ENCODE measurements around the gene RNF31. TPM values are rescaled to one million over a fixed set of nuclear protein-coding genes. Genes with fewer than 3 reads are reported as not detected.

The RNF31 gene
- polyA plus RNA-seq, 1 of the 3 experiments (the other 2 are of a cell fraction), result 19.2 TPM

DNA sequence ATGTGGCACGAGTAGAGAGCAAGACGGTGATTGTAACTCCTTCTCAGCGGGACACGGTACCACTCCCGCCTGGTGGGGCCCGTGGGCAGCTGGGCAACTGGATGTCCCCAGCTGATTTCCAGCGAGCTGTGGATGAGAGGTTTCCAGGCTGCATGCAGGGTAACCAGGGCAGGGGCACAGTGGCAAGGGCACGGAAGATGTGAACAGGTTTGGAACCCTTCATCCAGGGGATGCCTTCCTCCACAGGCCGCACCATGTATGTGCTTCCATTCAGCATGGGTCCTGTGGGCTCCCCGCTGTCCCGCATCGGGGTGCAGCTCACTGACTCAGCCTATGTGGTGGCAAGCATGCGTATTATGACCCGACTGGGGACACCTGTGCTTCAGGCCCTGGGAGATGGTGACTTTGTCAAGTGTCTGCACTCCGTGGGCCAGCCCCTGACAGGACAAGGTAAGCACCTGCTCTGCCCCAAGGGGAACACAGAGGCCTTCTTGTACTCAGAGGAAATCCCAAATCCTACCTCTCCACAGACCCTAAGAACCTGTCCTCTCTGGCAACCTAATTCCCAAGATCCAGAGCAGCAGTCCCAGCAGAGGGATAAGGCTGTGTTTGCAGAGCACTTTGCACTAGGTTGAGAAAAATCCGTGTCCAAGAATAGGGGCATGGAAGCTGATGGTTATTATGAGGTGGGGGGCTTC is 48.9 kb upstream of the RNF31 start (continued):
- TF ChIP-seq, protein P1, sequence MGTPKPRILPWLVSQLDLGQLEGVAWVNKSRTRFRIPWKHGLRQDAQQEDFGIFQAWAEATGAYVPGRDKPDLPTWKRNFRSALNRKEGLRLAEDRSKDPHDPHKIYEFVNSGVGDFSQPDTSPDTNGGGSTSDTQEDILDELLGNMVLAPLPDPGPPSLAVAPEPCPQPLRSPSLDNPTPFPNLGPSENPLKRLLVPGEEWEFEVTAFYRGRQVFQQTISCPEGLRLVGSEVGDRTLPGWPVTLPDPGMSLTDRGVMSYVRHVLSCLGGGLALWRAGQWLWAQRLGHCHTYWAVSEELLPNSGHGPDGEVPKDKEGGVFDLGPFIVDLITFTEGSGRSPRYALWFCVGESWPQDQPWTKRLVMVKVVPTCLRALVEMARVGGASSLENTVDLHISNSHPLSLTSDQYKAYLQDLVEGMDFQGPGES (IDR thresholded peaks at IDR 0.05; ENCODE audit: low read depth, low read length), result no peak
- no peak for TF ChIP-seq GATA2 (CRISPR knock-in tag; IDR thresholded peaks at IDR 0.05)
- TF ChIP-seq TAF1 (IDR thresholded peaks at IDR 0.05; ENCODE audit: borderline replicate concordance, low read depth, low read length), result no peak
- no peak for TF ChIP-seq SMC3 (IDR thresholded peaks at IDR 0.05; ENCODE audit: low read depth, low read length)
- no peak for TF ChIP-seq SIN3A (IDR thresholded peaks at IDR 0.05; ENCODE audit: borderline replicate concordance, low read depth, low read length)
- TF ChIP-seq, protein P2, sequence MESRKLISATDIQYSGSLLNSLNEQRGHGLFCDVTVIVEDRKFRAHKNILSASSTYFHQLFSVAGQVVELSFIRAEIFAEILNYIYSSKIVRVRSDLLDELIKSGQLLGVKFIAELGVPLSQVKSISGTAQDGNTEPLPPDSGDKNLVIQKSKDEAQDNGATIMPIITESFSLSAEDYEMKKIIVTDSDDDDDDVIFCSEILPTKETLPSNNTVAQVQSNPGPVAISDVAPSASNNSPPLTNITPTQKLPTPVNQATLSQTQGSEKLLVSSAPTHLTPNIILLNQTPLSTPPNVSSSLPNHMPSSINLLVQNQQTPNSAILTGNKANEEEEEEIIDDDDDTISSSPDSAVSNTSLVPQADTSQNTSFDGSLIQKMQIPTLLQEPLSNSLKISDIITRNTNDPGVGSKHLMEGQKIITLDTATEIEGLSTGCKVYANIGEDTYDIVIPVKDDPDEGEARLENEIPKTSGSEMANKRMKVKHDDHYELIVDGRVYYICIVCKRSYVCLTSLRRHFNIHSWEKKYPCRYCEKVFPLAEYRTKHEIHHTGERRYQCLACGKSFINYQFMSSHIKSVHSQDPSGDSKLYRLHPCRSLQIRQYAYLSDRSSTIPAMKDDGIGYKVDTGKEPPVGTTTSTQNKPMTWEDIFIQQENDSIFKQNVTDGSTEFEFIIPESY (IDR thresholded peaks at IDR 0.05; ENCODE audit: borderline replicate concordance, low read depth), result no peak
- TF ChIP-seq TCF12 (IDR thresholded peaks at IDR 0.05), result no peak

DNA sequence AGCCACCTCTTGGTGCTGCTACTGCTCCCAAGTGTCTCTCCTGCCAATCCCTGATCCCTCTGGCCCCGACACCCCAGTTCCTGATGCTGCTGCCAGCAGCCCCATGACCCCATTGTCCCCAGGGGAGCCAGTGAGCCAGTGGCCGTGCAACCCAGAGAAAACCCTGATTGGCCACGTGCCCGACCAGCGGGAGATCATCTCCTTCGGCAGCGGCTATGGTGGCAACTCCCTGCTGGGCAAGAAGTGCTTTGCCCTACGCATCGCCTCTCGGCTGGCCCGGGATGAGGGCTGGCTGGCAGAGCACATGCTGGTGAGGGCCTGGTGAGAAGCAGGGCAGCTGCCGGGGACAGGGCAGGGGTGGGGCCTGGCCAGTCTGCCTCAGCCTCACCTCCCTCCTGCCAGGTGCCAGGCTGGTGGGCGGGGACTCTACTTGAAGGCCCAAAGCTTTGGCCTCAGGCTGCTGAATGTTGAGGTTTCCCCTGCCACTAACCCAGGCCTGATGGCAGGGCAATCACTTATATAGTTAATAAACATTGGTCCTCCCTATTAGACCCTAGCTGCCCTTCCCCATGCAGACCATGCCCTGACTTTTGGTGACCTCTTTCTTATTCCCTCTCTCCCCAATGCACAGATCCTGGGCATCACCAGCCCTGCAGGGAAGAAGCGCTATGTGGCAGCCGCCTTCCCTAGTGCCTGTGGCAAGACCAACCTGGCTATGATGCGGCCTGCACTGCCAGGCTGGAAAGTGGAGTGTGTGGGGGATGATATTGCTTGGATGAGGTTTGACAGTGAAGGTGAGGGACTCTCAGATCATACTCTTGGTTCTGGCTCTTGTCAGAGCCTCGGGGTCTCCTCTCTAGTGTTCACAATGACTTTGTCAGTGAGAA is 48.1 kb upstream of the RNF31 start:
- TF ChIP-seq, protein P2 (IDR thresholded peaks at IDR 0.05; ENCODE audit: borderline replicate concordance, low read depth), result no peak
- TF ChIP-seq, protein P3, sequence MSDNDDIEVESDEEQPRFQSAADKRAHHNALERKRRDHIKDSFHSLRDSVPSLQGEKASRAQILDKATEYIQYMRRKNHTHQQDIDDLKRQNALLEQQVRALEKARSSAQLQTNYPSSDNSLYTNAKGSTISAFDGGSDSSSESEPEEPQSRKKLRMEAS (IDR thresholded peaks at IDR 0.05; ENCODE audit: low read depth), result no peak
- TF ChIP-seq RFX5 (IDR thresholded peaks at IDR 0.05; ENCODE audit: low read length), result no peak
- TF ChIP-seq, protein P4, sequence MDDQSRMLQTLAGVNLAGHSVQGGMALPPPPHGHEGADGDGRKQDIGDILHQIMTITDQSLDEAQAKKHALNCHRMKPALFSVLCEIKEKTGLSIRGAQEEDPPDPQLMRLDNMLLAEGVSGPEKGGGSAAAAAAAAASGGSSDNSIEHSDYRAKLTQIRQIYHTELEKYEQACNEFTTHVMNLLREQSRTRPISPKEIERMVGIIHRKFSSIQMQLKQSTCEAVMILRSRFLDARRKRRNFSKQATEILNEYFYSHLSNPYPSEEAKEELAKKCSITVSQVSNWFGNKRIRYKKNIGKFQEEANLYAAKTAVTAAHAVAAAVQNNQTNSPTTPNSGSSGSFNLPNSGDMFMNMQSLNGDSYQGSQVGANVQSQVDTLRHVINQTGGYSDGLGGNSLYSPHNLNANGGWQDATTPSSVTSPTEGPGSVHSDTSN (IDR thresholded peaks at IDR 0.05), result no peak
- TF ChIP-seq MXI1 (IDR thresholded peaks at IDR 0.05; ENCODE audit: low read depth, low read length), result no peak
- TF ChIP-seq, protein P5, sequence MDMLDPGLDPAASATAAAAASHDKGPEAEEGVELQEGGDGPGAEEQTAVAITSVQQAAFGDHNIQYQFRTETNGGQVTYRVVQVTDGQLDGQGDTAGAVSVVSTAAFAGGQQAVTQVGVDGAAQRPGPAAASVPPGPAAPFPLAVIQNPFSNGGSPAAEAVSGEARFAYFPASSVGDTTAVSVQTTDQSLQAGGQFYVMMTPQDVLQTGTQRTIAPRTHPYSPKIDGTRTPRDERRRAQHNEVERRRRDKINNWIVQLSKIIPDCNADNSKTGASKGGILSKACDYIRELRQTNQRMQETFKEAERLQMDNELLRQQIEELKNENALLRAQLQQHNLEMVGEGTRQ (IDR thresholded peaks at IDR 0.05; ENCODE audit: borderline replicate concordance, low read depth, low read length), result no peak
- no peak for TF ChIP-seq TEAD4 (IDR thresholded peaks at IDR 0.05; ENCODE audit: borderline replicate concordance, insufficient read depth)
- TF ChIP-seq SMC3 (IDR thresholded peaks at IDR 0.05; ENCODE audit: low read depth, low read length), result no peak
- 91% methylated on average over 6 of the region's 17 CpGs for WGBS (ENCODE audit: low lambda C conversion rate)
- H3K36me3 ChIP-seq (replicated peaks in 1 of 2; ENCODE audit: control insufficient read depth in 1 of 2, insufficient read depth in 2 of 2, low read length in 1 of 2), result peaks cover 3 to 23% of the 10 kb centered on the region in 2 experiments

More for the DNA sequence above, 48.1 kb upstream of the RNF31 start:
- Histone ChIP-seq H3K27me3 (ENCODE audit: insufficient read depth) (no peaks in the 10 kb centered on the region), H2AFZ (ENCODE audit: low read depth) (no peak overlapping the region), H3K9me3 (no peaks in the 10 kb centered on the region), H3K9me2 (no peaks in the 10 kb centered on the region), H3K79me2 (ENCODE audit: insufficient read depth) (peaks cover 16% of the 10 kb centered on the region), H3F3A (replicated peaks; ENCODE audit: insufficient read depth) (peaks cover 3% of the 10 kb centered on the region), H3K9ac (no peak overlapping the region), H4K20me1 (ENCODE audit: insufficient read depth) (no peaks in the 10 kb centered on the region), H3K27ac (ENCODE audit: low read depth in 2 of 2, low read length in 1 of 2) (no peak overlapping the region), H3K4me1 (ENCODE audit: control insufficient read depth in 1 of 2, insufficient read depth in 2 of 2, low read depth in 1 of 2, low read length in 1 of 2) (peaks cover 12% of the 10 kb centered on the region in 2 experiments; a peak in 2 of 4 replicates), H3K4me2 (no peak overlapping the region), H3K4me3 (ENCODE audit: low read depth in 2 of 2, low read length in 1 of 2) (no peak overlapping the region)
- no peak for DNase-seq
- ChIA-PET CTCF (interaction anchor here (0.9 to 25.4 kb wide), 3 partner anchors 7 to 33 kb away, joined by 3 to 1159 read pairs (median 219); partner anchors contain the start of genes CARMIL3 and CPNE6), POLR2A (interaction anchor here (1.3 kb wide), 1 partner anchor 15 kb away, joined by 3 read pairs; the partner anchor contains the start of genes DCAF11 and NRL)

Data from SK-N-SH (cell line).